Heart left ventricle (tissue), 13 donors: Measurements from ENCODE around the gene TMEM185B.

Experiments
- POLR2A ChIP-seq, 2 donors: fragments of 450-650 bp; IDR thresholded peaks; one replicate each; pipeline ENCODE4 v1.6.1; 2017; ENCODE audit warnings: antibody characterized with exemption in 2 of 2, mild to moderate bottlenecking in 2 of 2, moderate library complexity in 2 of 2
- TF ChIP-seq, protein P1 (sequence below), 12 donors: fragments of 200-600 bp; sonication (generic) in 4 of 12; IDR thresholded peaks; one replicate each; pipeline versions ENCODE4 v1.5.0 to v1.8.0; 2018 to 2022; ENCODE audit warnings: antibody characterized with exemption in 12 of 12, mild to moderate bottlenecking in 5 of 12
- donor health status: ischemic (EF 13 %, LVEDD 7.1; RV severe dilation, severe dysfunction).
- donor health status: DM: no; HTN: yes; CAD: no.
- donor health status: DM: no; HTN: no; CAD: no.
- donor health status: ischemic (EF 25% LVEDD 6.9; RV normal size, moderate dysfunction).
- donor health status: ischemic (EF 25% LVEDD 5.7; RV mildly dilated, moderate dysfunction).
- donor health status: ischemic (EF 35%, LVEDD 5.7; RV mildly dilated, moderate dysfunction).
- donor health status: nonischemic (EF 11% LVEDD 7.7; RV severe dilation, severe dysfunction).
- donor health status: DM: yes; HTN: yes; CAD: no.
- donor health status: PGD.
- donor health status: ischemic (EF 29% LVEDD 5.4; RV normal size, mild dysfunction).
- donor health status: nonischemic (EF 23%, LVEDD 6.1; RV moderate dilation, normal function).

DNA sequence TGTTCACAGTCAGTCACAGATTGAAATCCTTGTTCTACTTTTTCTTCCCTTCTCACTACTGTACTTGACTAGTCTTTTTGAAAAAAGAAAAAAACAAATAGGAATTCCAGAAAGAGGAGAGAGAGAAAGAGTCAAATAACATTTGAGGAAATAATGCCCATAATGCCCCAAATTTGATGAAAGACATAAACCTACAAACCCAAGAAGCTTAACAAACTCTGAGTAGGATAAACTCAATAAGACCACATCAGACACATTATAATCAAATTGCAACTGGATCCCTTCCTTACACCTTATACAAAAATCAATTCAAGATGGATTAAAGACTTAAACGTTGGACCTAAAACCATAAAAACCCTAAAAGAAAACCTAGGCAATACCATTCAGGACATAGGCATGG is 30.9 kb downstream of the TMEM185B start:
- TF ChIP-seq, protein P1, sequence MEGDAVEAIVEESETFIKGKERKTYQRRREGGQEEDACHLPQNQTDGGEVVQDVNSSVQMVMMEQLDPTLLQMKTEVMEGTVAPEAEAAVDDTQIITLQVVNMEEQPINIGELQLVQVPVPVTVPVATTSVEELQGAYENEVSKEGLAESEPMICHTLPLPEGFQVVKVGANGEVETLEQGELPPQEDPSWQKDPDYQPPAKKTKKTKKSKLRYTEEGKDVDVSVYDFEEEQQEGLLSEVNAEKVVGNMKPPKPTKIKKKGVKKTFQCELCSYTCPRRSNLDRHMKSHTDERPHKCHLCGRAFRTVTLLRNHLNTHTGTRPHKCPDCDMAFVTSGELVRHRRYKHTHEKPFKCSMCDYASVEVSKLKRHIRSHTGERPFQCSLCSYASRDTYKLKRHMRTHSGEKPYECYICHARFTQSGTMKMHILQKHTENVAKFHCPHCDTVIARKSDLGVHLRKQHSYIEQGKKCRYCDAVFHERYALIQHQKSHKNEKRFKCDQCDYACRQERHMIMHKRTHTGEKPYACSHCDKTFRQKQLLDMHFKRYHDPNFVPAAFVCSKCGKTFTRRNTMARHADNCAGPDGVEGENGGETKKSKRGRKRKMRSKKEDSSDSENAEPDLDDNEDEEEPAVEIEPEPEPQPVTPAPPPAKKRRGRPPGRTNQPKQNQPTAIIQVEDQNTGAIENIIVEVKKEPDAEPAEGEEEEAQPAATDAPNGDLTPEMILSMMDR (IDR thresholded peaks at IDR 0.05), result no peak
- no peak for TF ChIP-seq POLR2A (IDR thresholded peaks at IDR 0.05)
